ENCODE data around the gene MMP1.

The MMP1 gene

DNA sequence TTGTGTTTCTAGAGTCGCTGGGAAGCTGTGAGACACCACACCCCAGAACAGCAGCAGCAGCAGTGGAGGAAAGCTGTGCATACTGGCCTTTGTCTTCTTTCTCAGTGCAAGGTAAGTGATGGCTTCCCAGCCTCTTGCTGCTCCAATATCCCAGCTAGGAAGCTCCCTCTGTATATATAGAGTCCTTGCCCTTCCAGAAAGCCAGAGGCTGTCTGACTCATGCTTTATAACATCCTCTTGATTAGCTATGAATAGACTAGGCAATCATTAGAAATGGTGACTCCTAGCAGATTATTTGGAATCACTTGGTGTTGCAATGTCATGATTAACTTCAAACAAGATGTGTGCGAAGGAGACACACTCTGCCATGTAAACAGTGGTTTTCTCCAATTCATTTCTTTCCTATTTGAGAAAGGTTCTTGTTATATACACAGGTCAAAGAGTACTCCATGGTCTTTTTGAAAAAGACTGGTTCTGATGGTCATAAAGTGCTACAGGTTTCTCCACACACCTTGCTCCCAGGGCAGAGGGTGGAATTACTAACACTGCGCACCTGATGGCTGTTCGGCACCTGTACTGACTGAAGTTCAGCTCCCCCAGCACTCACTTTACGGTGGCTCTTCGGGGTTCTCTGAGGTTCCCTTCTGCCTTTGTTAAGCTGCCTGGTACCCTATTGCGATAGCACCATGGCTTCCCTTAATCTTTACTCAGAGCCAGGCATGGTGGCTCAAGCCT lies at the start of gene MMP1:
TSS of gene MMP1 (minus strand) at position 149 of the 735 bp plus-strand sequence. CDS start at position 81, 68 bp downstream.
- no peak for DNase-seq

DNA sequence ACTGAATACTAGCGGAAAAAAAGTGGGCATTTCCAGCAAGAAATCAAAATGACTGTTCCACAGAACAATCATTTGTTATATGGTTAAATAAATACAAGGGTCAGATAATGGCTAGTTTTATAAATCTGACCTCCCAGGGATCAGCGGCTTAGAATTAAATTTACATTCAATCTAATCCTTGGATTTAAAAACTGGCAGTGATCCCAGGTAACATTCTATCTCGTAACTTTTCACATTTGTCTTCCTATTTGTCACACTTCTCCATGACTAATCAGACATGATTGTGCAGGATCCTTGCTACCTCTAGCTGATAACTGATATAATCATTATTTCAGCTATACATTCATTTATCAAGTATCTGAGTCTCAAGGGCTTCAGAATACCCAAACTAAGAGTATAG lies 48.3 kb upstream of the MMP1 start:
- no peak for DNase-seq

DNA sequence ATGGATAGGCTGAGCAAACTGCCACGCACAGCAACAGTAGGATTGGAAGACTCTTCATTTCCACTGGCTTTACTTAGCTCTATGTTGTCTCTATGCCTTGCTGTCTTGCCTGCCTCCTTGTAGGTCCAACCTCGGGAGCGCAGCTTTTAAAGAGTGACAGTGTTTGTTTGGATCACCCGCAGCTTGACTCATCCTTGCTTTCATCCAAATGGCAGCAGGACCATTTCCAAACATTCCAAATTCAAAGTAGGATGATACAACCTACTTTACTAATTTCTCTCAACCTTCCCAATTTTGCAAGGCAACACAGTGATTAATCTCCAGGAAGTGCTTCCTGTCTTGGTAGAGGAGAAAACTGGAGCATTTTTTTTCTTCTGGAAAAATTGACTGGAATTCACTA lies 45.5 kb upstream of the MMP1 start, which contains the start of gene MMP3:
TSS of gene MMP3 (minus strand) at position 121 of the 400 bp plus-strand sequence. CDS start at position 58, 63 bp downstream.
- no peak for DNase-seq

DNA sequence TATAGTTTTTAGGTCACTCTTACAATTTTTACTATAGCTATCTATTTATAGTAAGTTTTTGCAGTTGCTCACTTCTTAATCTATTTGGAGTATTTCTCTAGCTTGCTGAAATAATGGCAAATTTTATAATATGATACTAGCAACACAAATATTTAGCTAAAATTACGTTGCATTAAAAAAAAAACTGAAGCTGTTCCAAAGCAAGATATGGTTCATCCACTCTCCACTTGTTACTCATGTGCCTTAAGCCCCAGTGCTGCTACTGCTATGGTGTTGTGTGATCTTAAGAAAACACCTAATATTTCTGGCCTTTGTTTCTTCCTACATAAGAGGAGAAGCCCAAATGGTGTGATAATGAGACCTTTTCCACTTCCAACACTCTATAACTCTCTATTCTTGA lies 45.0 kb upstream of the MMP1 start:
- DNase-seq = no peak

DNA sequence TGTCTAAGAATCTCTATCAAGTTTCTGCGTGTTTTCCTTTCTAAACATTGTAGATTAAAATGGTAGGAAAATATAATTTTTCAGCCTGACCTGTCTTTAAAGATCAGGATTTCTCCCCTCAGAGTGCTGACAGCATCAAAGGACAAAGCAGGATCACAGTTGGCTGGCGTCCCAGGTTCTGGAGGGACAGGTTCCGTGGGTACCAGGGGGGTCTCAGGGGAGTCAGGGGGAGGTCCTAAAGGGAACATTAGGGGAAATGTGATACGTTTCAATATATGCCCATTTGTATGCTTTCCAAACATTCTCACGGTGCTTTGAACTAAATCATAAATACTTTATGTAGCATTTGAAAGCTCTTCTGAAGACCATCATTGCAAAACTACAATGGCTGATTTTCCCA lies 42.1 kb upstream of the MMP1 start:
- DNase-seq = no peak

DNA sequence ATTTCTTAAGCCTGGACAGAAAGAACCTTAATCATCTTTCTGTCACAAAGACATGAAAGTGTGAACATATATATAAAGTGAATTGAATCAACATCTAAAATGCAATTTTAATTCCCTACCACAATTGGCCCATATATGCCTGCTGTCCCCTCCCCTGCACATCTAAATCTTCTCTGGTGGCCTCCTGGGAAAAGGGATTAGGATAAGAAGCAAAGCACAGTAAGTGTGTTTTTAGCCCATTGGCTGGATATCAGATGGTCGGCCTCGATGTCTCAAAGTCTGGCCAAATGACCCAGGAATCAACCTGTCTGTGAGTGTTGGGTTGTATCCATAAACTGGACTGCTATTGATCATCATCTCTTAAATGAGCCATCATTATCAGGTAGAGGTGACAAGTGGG lies 39.7 kb upstream of the MMP1 start:
- no peak for DNase-seq

DNA sequence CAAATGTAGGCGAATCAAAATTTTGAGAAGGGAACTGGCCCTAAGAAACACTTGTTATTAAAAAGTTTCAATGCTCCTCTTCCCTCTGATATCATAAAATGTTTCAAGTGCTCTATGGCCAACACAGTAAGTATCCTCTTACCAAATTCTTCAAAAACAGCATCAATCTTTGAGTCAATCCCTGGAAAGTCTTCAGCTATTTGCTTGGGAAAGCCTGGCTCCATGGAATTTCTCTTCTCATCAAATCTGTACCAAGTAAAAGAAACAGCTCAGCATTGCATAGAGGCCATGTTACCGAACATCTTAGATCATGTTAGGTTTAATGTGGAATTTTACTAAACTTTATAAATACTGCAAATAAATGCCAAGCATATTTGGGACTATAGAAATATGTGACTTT lies 39.2 kb upstream of the MMP1 start:
- DNase-seq = no peak

DNA sequence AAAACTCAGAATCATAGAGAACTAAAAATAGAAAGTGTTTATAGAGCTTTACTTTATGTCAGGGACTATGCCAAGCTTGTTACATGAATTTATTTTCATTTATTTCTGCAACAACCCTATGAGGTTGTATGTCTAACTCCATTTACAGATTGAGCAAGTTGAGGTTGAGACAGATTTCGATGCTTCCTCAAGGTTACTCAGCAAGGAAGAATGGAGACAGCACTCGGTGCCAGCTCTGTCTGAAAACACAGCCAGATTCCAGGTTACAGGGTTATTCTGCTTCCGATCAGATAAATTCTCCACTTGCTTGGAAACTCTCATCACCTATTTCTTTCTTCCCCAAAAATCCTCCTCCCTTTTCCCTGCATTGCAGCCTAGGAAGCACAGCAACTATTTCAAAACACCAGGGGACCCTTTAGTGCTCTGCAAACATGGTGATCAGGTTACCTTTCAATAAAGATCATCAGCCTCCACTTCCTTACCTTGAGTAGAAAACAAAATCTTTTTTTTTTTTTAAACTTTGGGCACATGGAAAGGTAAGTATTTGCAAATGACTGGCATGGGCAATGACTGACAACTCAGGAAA lies 38.4 kb upstream of the MMP1 start:
- no peak for DNase-seq

DNA sequence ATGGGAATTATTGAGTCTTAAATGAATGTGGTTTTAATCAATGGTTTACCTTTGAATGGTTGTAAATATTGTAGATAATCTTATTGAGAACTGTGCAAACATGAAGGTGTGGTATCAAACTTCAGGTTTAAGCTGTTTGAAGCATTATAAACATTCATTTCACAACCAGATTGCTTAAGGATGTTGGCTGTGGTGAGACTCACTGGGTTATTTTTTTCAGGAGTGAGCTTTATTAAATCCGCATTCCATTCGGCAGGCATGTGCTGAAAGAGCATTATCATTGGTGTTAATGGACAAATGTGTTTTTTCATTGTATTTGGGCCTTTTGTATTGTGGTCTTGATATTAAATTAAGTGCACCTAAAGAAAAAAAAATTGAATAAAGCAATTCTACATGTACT lies 35.8 kb upstream of the MMP1 start:
- DNase-seq = no peak

DNA sequence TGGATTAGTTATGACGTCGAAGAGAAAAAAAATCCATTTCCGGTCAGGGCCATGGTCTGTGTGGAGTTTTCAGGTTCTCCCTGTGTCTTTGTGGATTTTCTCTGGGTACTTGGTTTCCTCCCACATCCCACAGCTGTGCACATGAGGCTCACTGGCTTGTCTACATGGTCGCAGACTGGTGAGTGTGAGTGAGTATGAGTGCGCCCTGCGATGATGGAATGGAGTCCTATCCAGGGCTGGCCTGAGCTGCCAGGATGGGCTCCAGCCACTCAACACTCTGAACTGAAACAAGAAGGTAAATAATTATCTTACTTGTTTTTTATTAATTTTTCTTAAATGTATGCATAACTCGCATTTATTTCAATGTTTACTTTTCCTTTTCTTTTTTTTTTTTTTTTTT lies 34.7 kb upstream of the MMP1 start:
- no peak for DNase-seq

DNA sequence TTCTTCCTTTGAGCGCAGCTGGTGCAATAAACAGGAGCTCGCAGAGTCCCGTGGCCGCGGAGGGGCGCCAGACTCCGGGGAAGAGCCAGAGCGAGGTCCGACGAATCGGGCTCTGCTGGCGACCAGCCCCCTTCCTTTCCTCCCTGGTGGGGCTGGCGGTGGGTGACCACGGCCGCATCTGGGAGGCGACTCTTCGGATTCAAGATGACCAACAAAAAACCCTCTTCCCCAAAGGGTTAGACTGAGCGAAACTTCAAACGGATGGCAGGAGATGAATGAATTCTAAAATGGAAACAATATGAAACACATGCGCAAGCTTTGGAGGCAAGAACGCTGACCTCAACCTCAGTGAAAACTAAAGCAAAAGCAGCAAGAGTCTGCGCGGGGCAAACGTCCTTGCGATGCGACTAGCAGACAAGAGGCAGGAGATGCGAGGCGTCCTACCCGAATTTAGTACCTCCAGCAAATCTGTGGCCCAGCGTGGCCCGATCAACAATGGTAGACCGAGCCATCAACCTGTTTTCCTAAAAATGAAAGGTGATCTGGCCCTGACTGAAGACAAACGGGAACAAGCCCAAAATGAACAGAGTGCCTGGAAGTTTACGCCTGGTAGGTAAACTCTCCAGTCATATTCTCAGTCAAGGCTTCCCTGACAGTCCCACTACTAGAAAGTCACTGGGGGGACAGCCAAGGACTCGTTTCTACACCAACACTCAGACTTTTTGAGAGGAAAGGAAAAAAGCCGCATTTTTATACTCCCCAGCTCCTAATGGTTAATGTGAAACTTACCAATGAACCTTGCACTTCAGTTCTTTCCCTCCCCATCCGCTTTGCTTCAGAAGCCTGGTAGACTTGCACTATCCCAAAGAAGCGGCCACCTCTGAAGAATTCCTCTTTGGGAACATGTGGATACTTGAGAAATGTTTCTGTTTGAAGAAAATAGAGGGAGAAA lies 33.8 kb upstream of the MMP1 start:
- DNase-seq = no peak

DNA sequence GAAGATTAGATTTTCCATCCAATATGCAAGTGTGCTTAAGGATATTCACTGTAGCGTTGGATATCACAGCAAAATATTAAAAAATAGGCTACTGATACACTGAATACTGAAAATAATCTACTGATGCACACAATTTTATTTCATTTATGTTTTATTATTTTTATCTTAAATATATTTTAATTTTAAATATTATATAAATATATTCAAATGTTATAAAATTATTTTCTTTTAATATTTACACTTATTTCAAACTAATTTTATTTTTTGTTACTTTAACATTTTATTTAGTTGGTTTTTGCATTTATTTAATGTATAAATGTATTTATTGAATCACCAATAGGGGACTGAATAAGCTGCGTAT lies 33.1 kb upstream of the MMP1 start:
- no peak for DNase-seq

DNA sequence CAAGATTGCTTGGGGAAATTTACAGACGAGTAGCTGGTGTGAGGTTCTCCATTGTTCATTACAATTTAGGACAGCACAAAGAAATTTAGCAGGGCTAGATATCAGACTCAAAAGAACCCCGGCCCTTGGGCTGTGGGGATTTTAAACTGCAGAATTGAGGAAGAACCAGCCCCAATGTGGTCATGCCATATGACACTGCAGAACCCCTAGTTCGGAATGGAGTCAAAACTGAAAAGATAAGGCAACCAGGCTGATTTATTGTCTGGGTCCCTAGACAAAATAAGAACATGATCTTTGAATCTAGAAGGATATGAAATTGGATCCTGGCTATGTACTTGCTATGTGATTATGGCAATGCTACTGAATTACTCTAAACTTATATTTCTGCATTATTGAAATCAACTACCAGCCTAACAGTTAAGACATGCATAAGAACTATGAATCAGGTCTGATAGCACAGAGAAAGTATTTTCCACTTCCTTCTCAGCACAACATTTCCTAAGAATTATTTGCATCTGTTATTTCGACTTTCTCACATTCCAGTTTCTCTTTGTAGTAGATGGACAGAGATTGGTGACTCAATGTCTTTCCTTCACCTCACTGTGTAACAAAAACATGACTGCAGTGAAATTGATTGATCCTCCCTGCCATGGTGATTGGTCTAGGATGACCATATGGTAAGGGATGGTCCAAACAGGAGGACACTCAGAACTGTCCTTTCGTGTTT lies 32.2 kb upstream of the MMP1 start:
- DNase-seq = no peak

DNA sequence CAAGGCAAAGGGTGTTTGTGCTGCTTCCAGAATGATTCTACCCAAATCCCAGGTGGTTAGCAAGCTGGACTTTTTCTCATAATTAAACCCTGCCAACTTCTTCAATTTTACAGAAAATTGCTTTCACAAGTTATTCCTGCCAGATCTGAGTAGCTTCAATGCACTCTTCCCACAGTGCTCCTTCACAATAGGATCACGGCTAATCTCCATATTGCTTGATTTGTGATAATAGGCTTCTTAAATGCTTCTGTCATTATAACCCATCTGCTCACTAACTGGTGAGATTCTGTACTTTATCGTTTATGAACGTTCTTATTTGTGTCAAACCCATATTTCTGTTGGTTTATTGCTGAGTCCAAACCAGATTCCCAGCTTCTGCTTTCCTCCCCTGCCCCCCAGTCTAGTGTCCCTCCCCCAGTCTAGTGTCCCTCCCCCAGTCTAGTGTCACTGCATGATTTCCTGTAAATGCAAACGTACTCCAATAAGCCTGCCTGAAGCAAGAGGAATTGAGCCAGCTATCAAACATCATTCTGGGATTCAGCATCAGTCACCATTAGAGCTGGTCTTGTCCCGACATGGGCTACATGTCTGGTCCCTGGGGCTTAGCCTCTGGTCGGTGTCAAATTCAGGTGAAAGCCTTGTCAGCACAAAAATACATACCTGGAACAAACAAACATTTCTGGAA lies 31.5 kb upstream of the MMP1 start:
- DNase-seq = no peak

DNA sequence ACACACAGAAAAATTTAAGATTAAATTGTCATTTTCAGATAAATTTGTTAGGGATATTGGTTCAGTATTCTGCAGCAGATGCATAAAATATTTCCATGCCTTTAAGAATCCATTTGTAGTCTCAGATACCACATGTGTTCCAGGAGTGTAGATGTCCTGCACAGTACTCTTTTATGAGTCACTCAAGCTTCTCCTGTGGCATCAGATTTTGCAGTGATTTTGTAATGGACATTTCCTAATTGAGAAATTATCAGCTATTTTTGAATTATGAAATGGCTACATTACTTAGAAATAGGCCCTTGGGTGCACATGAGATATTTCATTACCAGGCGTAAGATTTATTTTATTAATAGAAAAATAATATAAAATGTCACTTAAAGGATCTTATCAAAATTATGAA lies 26.6 kb upstream of the MMP1 start:
- DNase-seq = no peak

DNA sequence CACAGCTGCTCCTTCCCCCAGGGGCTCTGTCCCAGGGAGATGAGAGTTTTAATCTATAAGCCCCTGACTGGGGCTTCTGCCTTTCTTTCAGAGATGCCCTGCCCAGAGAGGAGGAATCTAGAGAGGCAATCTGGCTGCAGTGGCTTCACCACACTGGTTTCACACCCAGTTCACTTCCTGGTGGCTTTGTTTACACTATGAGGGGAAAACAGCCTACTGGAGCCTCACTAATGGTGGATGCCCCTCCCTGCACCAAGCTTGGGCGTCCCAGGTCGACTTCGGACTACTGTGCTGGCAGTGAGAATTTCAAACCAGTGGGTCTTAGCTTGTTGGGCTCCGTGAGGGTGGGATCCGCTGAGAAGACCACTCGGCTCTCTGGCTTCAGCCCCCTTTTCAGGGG lies 21.5 kb upstream of the MMP1 start:
- DNase-seq = no peak

DNA sequence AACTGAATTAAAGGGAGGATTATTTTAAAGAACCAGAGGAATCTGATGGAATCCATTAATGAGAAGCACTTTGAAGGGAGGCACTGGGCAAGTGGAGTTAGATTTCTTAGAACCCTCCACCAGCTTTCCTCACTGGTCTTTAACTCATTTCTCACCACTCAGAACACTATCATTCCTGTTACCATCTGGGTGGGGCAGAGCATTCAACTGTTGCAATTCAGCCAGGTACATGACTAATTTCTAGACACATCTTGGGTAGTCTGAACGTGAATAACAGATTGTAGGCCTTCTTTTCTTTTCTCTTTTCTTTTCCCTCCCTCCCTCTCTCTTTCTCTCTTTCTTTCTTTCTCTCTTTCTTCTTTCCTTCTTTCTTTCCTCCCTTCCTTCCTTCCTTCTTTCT lies 15.5 kb upstream of the MMP1 start:
- DNase-seq = no peak

DNA sequence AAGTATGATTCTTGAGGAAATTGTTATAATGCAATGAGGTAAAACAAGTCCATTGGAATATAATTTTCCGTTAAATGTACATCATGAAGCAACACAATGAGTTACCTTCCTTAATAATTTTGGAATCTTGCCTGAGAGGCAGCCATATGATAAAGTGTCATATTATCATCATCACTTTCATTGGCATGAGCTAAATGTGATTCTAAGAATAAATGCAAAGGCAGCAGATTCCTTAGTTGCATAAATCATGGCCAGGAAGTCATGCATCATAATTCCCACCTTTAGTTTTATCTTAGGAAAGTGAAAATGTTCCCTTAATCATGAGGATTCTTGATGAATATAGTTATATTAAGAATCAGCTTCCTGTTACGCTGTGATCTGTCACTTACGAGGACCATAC lies 14.2 kb upstream of the MMP1 start:
- no peak for DNase-seq

DNA sequence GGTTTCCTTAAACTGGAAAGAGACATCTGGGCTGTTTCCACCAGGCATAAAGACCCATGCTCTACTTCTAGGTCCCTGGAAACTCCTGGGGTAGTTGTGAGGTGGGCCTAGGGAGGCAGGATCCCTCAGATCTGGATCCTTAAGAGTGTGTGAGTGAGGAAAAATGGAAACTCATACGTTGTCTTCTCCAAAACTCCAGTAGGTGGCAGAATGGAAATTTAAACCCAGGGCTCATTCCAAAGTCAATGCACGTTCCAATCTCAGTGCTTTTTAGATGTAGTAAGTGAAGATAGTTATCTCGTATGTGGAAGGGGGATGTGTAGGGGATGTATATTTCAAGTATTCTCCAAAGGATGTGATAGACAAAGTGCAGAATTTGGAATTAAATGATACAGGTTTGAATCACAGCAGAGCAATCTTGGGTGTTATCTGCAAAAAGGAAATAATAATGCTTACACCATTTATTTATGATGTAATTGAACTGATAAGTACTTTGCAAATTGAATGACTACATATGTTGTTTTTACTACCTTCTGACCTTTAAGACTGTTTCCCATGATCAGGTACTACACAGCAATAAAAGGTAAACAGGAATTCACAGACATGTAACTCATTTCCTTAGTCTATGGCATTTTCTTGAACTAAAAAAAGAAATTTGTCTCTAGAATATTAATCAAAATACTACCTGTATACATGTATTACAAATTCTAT lies 13.1 kb upstream of the MMP1 start:
- no peak for DNase-seq

DNA sequence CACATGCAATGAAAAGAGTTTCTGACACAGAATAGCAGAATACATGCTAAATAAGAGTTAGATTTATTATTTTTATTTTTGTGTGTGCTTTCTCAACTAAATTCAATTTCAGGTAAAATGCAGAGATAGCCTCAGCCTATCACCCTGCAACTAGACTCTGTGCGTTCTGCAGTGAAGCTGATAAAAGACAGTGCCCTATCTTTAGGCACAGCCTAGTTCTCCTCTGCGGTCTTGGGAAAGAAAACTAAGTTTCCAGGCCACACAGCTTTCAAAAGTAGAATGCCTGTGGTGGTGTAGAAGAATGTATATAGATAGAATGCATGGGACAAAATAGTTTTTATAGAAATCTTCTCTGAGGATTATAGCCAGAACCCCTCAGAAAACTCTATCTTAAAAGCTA lies 12.0 kb upstream of the MMP1 start:
- DNase-seq = no peak

DNA sequence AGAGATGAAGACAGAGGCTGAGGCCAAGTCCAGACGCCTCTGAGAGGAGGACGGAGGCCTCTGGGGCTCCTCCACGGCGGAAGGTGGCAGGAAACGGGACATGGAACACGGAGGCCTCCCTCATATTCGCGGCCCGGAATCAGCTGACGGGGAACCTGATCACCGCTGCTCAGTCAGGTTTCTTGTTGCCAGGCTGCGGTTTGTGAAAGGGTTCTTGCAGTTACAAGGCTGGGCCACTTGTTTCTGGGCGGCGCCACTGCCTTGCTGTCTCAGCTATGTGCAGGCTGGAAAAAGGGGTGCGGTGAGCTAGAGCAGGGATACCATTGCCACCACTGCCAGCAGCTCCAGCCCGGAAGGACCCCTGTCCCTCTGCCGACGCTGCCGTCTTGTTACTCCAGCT lies 10.0 kb upstream of the MMP1 start:
- no peak for DNase-seq

DNA sequence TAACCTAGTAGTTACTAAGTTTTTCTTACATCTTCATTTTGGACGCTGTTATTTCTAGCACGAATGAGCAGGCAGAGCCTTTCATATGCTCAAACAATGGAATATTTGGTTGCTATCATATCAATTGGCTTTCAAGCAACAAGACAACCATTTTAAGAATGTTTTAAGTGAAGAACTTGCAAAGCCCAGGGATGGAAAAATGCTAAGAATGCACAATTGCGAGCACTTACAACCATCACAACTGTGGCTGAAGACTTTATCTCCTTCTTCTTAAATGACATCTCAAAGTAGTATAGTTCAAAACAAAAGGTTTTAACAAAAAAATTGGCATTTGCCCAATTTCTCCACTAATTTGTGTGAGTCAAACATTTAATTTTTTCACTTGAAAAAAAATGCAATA lies 8.3 kb upstream of the MMP1 start:
- no peak for DNase-seq
